Neural progenitor cell (in vitro differentiated cells): ENCODE data around the gene PIK3CG. TPM values are rescaled to one million over a fixed set of nuclear protein-coding genes. Genes with fewer than 3 reads are reported as not detected.

Experiments used
- DNase-seq: peaks from one replicate; pipeline ENCODE4 v3.0.0-alpha.2; 2016; ENCODE audit warnings: low spot score
- H2AFZ ChIP-seq: fragments of 200-600 bp; sonication (generic); replicated peaks from 2 replicates; pipeline ENCODE4 v1.6.1; 2016; ENCODE audit warnings: antibody characterized with exemption
- H3F3A ChIP-seq: fragments of 200-600 bp; sonication (generic); 2 replicates; pipeline ENCODE4 v1.6.1; 2016; ENCODE audit warnings: antibody characterized with exemption, low read depth
- H3K27ac ChIP-seq: fragments of 200-600 bp; sonication (generic); 2 replicates; pipeline ENCODE4 v1.5.1; 2016; ENCODE audit warnings: mild to moderate bottlenecking
- H3K27me3 ChIP-seq: fragments of 200-600 bp; sonication (generic); 2 replicates; pipeline ENCODE4 v1.6.1; 2016; ENCODE audit warnings: mild to moderate bottlenecking, moderate library complexity
- H3K36me3 ChIP-seq: fragments of 200-600 bp; sonication (generic); 2 replicates; pipeline ENCODE4 v1.5.1; 2016
- H3K4me1 ChIP-seq: fragments of 200-600 bp; sonication (generic); 2 replicates; pipeline ENCODE4 v1.6.1; 2016; ENCODE audit warnings: mixed run types
- H3K4me2 ChIP-seq: fragments of 200-600 bp; sonication (generic); 2 replicates; pipeline ENCODE4 v1.6.1; 2016
- H3K4me3 ChIP-seq: fragments of 200-600 bp; sonication (generic); 2 replicates; pipeline ENCODE4 v1.5.1; 2016
- H3K79me2 ChIP-seq: fragments of 200-600 bp; sonication (generic); 2 replicates; pipeline ENCODE4 v1.6.1; 2016; ENCODE audit warnings: low read depth
- H3K9ac ChIP-seq: fragments of 200-600 bp; sonication (generic); 2 replicates; pipeline ENCODE4 v1.6.1; 2016
- H3K9me3 ChIP-seq: fragments of 200-600 bp; sonication (generic); 2 replicates; pipeline ENCODE4 v1.5.1; 2016; ENCODE audit warnings: low read depth
- H4K20me1 ChIP-seq: fragments of 200-600 bp; sonication (generic); 2 replicates; pipeline ENCODE4 v1.6.1; 2016; ENCODE audit warnings: low read depth
- H3K27ac Mint-ChIP-seq: 3 replicates; pipeline ENCODE4 v1.8.0; 2021; ENCODE audit warnings: mixed read lengths
- H3K27me3 Mint-ChIP-seq: 2 replicates; pipeline ENCODE4 v1.8.0; 2022; ENCODE audit warnings: low read depth, mild to moderate bottlenecking, inconsistent platforms, moderate library complexity, mixed read lengths; ENCODE audit not compliant: insufficient read depth
- H3K36me3 Mint-ChIP-seq: 3 replicates; pipeline ENCODE4 v1.8.0; 2021; ENCODE audit warnings: mixed read lengths
- H3K4me1 Mint-ChIP-seq: 3 replicates; pipeline ENCODE4 v1.8.0; 2021; ENCODE audit warnings: mixed read lengths
- H3K4me3 Mint-ChIP-seq: 3 replicates; pipeline ENCODE4 v1.8.0; 2021; ENCODE audit warnings: mild to moderate bottlenecking, moderate library complexity, mixed read lengths
- H3K9me3 Mint-ChIP-seq: 3 replicates; pipeline ENCODE4 v1.8.0; 2020; ENCODE audit warnings: mixed read lengths
- CTCF ChIP-seq: fragments of 200-600 bp; sonication (generic); IDR thresholded peaks from 2 replicates; pipeline ENCODE4 v1.5.1; 2017; ENCODE audit warnings: antibody characterized with exemption, mild to moderate bottlenecking
- EZH2 ChIP-seq: fragments of 200-600 bp; sonication (generic); IDR thresholded peaks from 2 replicates; pipeline ENCODE4 v1.6.1; 2017; ENCODE audit warnings: antibody characterized with exemption, mild to moderate bottlenecking, moderate library complexity
- EZH2phosphoT487 ChIP-seq: fragments of 200-600 bp; sonication (generic); IDR thresholded peaks from 2 replicates; pipeline ENCODE4 v1.6.1; 2017; ENCODE audit warnings: antibody characterized with exemption
- total RNA-seq: library from RNA; depleted of rRNA; stranded (reverse); fragments of >200 nt; gene quantifications from 2 replicates; pipeline ENCODE4 v1.2.3, GENCODE V29; 2015; ENCODE audit warnings: low replicate concordance

The PIK3CG gene
- total RNA-seq, 1 donor from 2014 or later: not detected

GRCh38 chr7:106836816-106837215, 28.3 kb upstream of the PIK3CG start:
- no peaks in the 10 kb centered on the region for H3K36me3 Mint-ChIP-seq
- no peak overlapping the region for H3K4me3 ChIP-seq
- peaks cover 3% of the 10 kb centered on the region for H3K4me1 Mint-ChIP-seq
- H3K4me2 ChIP-seq: no peak overlapping the region
- peaks cover 2% of the 10 kb centered on the region for H3K9me3 Mint-ChIP-seq
- no peaks in the 10 kb centered on the region for H3K27me3 ChIP-seq
- no peaks in the 10 kb centered on the region for H3K36me3 ChIP-seq
- TF ChIP-seq CTCF: no peak
- TF ChIP-seq EZH2phosphoT487: no peak
- TF ChIP-seq EZH2: no peak
- no peaks in the 10 kb centered on the region for H3K9me3 ChIP-seq
- H3K9ac ChIP-seq: no peak overlapping the region
- DNase-seq: no peak
- no peaks in the 10 kb centered on the region for H3F3A ChIP-seq
- no peak overlapping the region for H2AFZ ChIP-seq
- no peaks in the 10 kb centered on the region for H4K20me1 ChIP-seq
- H3K4me3 Mint-ChIP-seq: no peak overlapping the region
- no peak overlapping the region for H3K27ac ChIP-seq
- H3K27ac Mint-ChIP-seq: no peak overlapping the region
- no peaks in the 10 kb centered on the region for H3K79me2 ChIP-seq
- peaks cover 15% of the 10 kb centered on the region for H3K4me1 ChIP-seq
- H3K27me3 Mint-ChIP-seq: peaks cover 3% of the 10 kb centered on the region

- H3K9me3 Mint-ChIP-seq: peaks cover 2% of the 10 kb centered on the region
- H3K36me3 Mint-ChIP-seq: no peaks in the 10 kb centered on the region
- no peak overlapping the region for H3K4me3 Mint-ChIP-seq
- H3K4me1 Mint-ChIP-seq: peaks cover 10% of the 10 kb centered on the region
- Histone ChIP-seq H3K4me1 (peaks cover 20% of the 10 kb centered on the region), H3K27me3 (no peaks in the 10 kb centered on the region), H4K20me1 (no peaks in the 10 kb centered on the region), H2AFZ (no peak overlapping the region), H3K4me3 (no peak overlapping the region), H3K9ac (no peak overlapping the region), H3K27ac (no peak overlapping the region), H3K4me2 (no peak overlapping the region), H3K36me3 (no peaks in the 10 kb centered on the region), H3F3A (no peaks in the 10 kb centered on the region), H3K79me2 (no peaks in the 10 kb centered on the region), H3K9me3 (no peaks in the 10 kb centered on the region)
- DNase-seq: no peak
- no peak overlapping the region for H3K27ac Mint-ChIP-seq
- TF ChIP-seq EZH2phosphoT487 (no peak), CTCF (no peak), EZH2 (no peak)
- H3K27me3 Mint-ChIP-seq: peaks cover 3% of the 10 kb centered on the region
Observed at GRCh38 chr7:106839511-106839910, 25.6 kb upstream of the PIK3CG start.

- DNase-seq: peak; percentile 6
- no peak overlapping the region for H3K4me2 ChIP-seq
Observed at GRCh38 chr7:106840342-106840741, 24.7 kb upstream of the PIK3CG start.

More at GRCh38 chr7:106840342-106840741, 24.7 kb upstream of the PIK3CG start:
- no peak overlapping the region for H3K27ac Mint-ChIP-seq
- H3K27me3 Mint-ChIP-seq: peaks cover 3% of the 10 kb centered on the region
- peaks cover 2% of the 10 kb centered on the region for H3K9me3 Mint-ChIP-seq
- Histone ChIP-seq H2AFZ (no peak overlapping the region), H3K36me3 (no peaks in the 10 kb centered on the region), H4K20me1 (no peaks in the 10 kb centered on the region), H3K27ac (no peak overlapping the region), H3K4me1 (peaks cover 20% of the 10 kb centered on the region), H3K79me2 (no peaks in the 10 kb centered on the region), H3F3A (no peaks in the 10 kb centered on the region), H3K9ac (no peak overlapping the region), H3K9me3 (no peaks in the 10 kb centered on the region), H3K4me3 (no peak overlapping the region), H3K27me3 (no peaks in the 10 kb centered on the region)
- no peak overlapping the region for H3K4me3 Mint-ChIP-seq
- H3K4me1 Mint-ChIP-seq: peaks cover 10% of the 10 kb centered on the region
- H3K36me3 Mint-ChIP-seq: no peaks in the 10 kb centered on the region
- TF ChIP-seq EZH2 (no peak), EZH2phosphoT487 (no peak), CTCF (no peak)
